ENCODE data around the gene HIVEP3.

- TF ChIP-seq CTCF (IDR thresholded peaks at IDR 0.05) (peak in 2 of 6 experiments; percentile 20 to 34), POLR2A (IDR thresholded peaks at IDR 0.05) (peak in 1 of 2 donors; percentile 20)
Measured at GRCh38 chr1:41496080-41497055, 422.4 kb downstream of the HIVEP3 start.
